HFF-Myc (cell line): Measurements from ENCODE around the gene DLK1.

ENCODE experiments used
- DNase-seq: peaks from one replicate; pipeline ENCODE4 v3.0.0-alpha.2; 2011; ENCODE audit warnings: low read depth; ENCODE audit errors: extremely low read depth
- H3K4me3 ChIP-seq: replicated peaks from 2 replicates; pipeline ENCODE4 v1.5.1; 2011; ENCODE audit warnings: low read depth, mild to moderate bottlenecking, control low read depth, low read length
- CTCF ChIP-seq: IDR thresholded peaks from 2 replicates; pipeline ENCODE4 v1.5.1; 2012; ENCODE audit warnings: mild to moderate bottlenecking, low read depth, low read length, control low read depth; ENCODE audit errors: missing control alignments

Gene DLK1

DNA sequence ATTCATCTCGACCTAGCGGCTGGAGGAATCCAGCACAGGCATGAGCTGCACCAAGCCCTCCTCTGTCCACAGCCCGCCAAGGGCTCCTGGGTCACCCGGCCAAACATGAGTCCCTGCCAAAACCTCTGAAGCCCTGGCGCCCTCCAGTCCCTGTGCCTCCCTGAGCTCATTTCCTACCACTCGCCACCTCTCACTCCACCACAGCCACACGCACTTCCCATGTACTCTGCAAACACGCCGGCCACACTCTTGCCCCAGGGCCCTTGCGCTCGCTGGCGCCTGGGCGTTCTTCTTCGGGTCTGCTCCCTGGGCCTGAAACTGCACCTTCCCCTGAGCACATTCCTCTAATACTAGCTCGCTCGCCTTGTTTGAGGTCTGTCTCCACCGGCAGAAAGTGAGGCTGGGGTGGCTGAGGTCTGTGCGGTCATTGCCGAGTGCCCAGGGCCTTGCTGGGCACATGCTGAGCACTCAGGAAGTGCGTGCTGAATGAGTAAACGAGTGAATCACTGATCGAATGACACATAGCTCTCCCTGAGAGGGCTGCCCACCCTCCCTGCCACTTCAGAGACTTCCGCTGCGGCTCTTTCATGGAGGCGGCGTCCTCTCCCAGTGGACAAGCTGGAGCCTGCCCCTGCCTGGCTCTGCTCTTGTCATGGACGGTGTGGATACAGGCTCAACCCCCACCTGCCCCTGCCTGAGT is 33.7 kb upstream of the DLK1 start:
- TF ChIP-seq CTCF = no peak
- peak; percentile 80 for DNase-seq
- H3K4me3 ChIP-seq = no peak overlapping the region; the same call in 1 of the 2 replicates

DNA sequence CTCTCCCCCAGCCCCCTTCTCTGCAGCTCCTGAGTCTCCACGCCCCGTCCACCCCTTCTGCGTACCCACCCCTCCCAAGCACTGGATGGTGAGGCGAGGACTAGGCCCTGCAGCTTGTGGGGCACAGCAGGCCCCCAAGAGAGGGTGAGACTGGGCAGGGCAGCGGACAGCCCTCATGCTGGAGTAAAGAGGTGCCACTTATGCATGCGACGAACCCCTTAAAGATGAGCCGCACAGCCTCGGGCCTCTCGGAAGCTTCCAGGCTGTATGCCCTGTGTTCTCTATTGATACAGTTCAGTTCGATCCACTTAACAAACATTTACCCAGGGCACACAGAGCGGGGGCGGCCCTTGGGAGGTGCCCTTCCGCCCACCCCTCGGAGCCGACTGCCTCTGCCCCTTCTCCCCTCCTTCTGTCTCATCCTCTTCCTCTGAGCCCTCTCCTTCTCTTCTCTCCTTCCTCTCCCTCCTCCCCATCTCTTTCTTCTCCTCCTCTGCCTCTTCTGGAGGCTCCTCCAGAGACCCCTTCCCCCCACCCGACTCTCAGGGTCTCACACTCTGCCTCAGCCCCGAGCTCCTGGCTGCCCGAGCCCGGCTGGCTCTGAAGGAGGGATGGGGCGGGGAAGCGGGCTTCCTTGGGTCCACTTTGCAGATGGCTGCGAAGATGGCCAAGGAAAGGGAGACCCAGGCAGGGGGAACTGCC is 32.7 kb upstream of the DLK1 start:
- no peak for TF ChIP-seq CTCF
- no peak for DNase-seq
- H3K4me3 ChIP-seq = no peak overlapping the region

DNA sequence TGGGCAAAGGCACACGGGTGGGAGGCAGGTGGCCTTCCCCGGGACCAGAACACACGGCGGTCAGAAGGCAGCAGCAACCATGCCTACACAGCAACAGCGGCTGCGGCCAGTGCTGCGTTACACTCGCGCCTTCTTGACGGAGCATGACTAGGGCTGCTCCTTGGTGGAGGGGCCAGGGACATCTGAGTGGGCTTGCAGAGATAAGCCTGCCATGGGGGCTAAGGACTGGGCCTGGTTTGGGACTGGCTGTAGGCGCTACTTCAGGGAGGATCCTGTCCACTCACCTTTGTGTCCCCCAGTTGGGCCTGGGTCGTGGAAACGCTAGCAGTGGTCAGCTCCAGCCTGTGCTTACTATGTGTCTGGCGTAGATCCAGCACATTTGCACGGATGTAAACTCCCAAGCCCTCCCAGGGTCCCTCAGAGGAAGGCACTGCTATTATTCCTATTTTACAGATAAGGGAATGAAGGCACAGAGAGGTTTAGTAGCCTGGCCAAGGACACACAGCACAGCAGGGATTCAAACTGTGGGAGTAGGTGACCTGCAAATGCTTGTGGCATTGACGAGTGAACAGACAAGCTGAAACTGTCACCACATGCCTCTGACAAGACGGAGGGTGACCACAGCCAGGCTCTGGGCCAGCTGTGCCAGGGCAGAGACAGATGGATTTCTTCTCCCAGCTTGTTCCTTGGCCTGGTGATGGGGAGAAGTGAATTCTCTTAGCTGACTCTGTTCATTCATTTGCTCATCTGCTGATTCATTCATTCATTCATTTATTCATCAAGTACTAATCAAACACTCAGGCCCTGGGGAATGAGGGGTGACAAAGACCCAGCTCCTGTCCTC is 31.9 kb upstream of the DLK1 start:
- no peak for DNase-seq
- no peak overlapping the region for H3K4me3 ChIP-seq
- TF ChIP-seq CTCF = no peak

GRCh38 chr14:100695423-100695738 is 31.3 kb upstream of the DLK1 start:
- TF ChIP-seq CTCF = no peak
- DNase-seq = no peak
- no peak overlapping the region for H3K4me3 ChIP-seq

- TF ChIP-seq CTCF = no peak
- no peak for DNase-seq
- no peak overlapping the region for H3K4me3 ChIP-seq
Measured at GRCh38 chr14:100696008-100696407, 30.7 kb upstream of the DLK1 start.

DNA sequence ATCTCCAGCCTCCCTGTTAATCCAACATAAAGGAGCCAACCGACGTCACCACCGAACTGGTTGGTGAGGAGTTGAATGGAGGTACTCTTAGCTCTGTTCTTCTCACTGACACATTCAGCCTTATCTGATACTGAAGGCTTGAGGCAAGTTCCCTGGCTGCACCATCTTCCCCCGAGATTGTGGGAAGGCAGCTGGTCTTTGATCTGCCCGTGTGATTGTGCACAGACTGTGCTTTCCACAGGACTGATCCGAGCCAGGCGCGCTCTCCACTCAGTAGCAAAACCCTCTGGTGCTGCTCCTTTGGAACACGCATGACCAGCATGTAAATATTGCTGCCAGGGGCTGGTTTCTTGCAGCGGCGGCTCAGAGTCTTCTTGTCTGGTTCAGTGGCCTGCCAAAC is 30.1 kb upstream of the DLK1 start:
- no peak overlapping the region for H3K4me3 ChIP-seq
- TF ChIP-seq CTCF = no peak
- DNase-seq = no peak
